ENCODE data around the gene LIPC.

LIPC gene

GRCh38 chr15:58517682-58518525 lies 86.1 kb downstream of the LIPC start:
- H3K4me1 Mint-ChIP-seq: peaks cover 18% of the 10 kb centered on the region
- no peak overlapping the region for H3K4me3 Mint-ChIP-seq
- H3K9me3 Mint-ChIP-seq: peaks cover 5% of the 10 kb centered on the region
- DNase-seq (ENCODE audit: low spot score in 2 of 2) (no peak), ATAC-seq (ENCODE audit: low read depth) (peak; percentile 49)
- no peaks in the 10 kb centered on the region for H3K36me3 Mint-ChIP-seq
- H3K27ac Mint-ChIP-seq: no peak overlapping the region
- peaks cover 13% of the 10 kb centered on the region for H3K27me3 Mint-ChIP-seq

- Mint-ChIP-seq H3K27ac (no peak overlapping the region), H3K36me3 (no peaks in the 10 kb centered on the region), H3K27me3 (peaks cover 16% of the 10 kb centered on the region), H3K9me3 (peaks cover 5% of the 10 kb centered on the region), H3K4me3 (no peak overlapping the region), H3K4me1 (peaks cover 18% of the 10 kb centered on the region)
- ATAC-seq (ENCODE audit: low read depth) (no peak), DNase-seq (ENCODE audit: low spot score in 2 of 2) (no peak)
Measured at GRCh38 chr15:58518626-58519025, 86.8 kb downstream of the LIPC start.

GRCh38 chr15:58519516-58519915 lies 87.7 kb downstream of the LIPC start:
- no peaks in the 10 kb centered on the region for H3K36me3 Mint-ChIP-seq
- peaks cover 18% of the 10 kb centered on the region for H3K4me1 Mint-ChIP-seq
- DNase-seq (ENCODE audit: low spot score in 2 of 2) (no peak), ATAC-seq (ENCODE audit: low read depth) (no peak)
- no peak overlapping the region for H3K4me3 Mint-ChIP-seq
- peaks cover 19% of the 10 kb centered on the region for H3K27me3 Mint-ChIP-seq
- peaks cover 5% of the 10 kb centered on the region for H3K9me3 Mint-ChIP-seq
- no peak overlapping the region for H3K27ac Mint-ChIP-seq

- Mint-ChIP-seq H3K27ac (no peak overlapping the region), H3K36me3 (no peaks in the 10 kb centered on the region), H3K4me1 (peaks cover 17% of the 10 kb centered on the region), H3K9me3 (peaks cover 2% of the 10 kb centered on the region), H3K4me3 (no peak overlapping the region), H3K27me3 (peaks cover 23% of the 10 kb centered on the region)
- DNase-seq (ENCODE audit: low spot score in 2 of 2) (no peak), ATAC-seq (ENCODE audit: low read depth) (no peak)
Measured at GRCh38 chr15:58520464-58520863, 88.7 kb downstream of the LIPC start.

GRCh38 chr15:58520936-58521292 lies 89.1 kb downstream of the LIPC start:
- Mint-ChIP-seq H3K27me3 (peaks cover 23% of the 10 kb centered on the region), H3K9me3 (peaks cover 2% of the 10 kb centered on the region), H3K27ac (no peak overlapping the region), H3K4me1 (peaks cover 15% of the 10 kb centered on the region), H3K36me3 (no peaks in the 10 kb centered on the region), H3K4me3 (no peak overlapping the region)
- DNase-seq (ENCODE audit: low spot score in 2 of 2) (no peak), ATAC-seq (ENCODE audit: low read depth) (no peak)

- Mint-ChIP-seq H3K4me3 (no peak overlapping the region), H3K9me3 (peaks cover under 1% of the 10 kb centered on the region), H3K27ac (no peak overlapping the region), H3K4me1 (peaks cover 15% of the 10 kb centered on the region), H3K36me3 (no peaks in the 10 kb centered on the region), H3K27me3 (peaks cover 23% of the 10 kb centered on the region)
- ATAC-seq (ENCODE audit: low read depth): no peak
- no peak for DNase-seq (ENCODE audit: low spot score in 2 of 2)
Measured at GRCh38 chr15:58521293-58521991, 89.7 kb downstream of the LIPC start.

- Mint-ChIP-seq H3K27me3 (peaks cover 23% of the 10 kb centered on the region), H3K36me3 (no peaks in the 10 kb centered on the region), H3K4me3 (no peak overlapping the region), H3K9me3 (no peaks in the 10 kb centered on the region), H3K27ac (no peak overlapping the region), H3K4me1 (peaks cover 15% of the 10 kb centered on the region)
- DNase-seq (ENCODE audit: low spot score in 2 of 2) (no peak), ATAC-seq (ENCODE audit: low read depth) (no peak)
Measured at GRCh38 chr15:58522391-58522790, 90.6 kb downstream of the LIPC start.

- peaks cover 15% of the 10 kb centered on the region for H3K4me1 Mint-ChIP-seq
- H3K9me3 Mint-ChIP-seq: no peaks in the 10 kb centered on the region
- no peak overlapping the region for H3K27ac Mint-ChIP-seq
- DNase-seq (ENCODE audit: low spot score in 2 of 2): no peak
- H3K4me3 Mint-ChIP-seq: no peak overlapping the region
- peaks cover 23% of the 10 kb centered on the region for H3K27me3 Mint-ChIP-seq
- no peak for ATAC-seq (ENCODE audit: low read depth)
- no peaks in the 10 kb centered on the region for H3K36me3 Mint-ChIP-seq
Measured at GRCh38 chr15:58522865-58523264, 91.1 kb downstream of the LIPC start.

GRCh38 chr15:58523634-58524033 lies 91.8 kb downstream of the LIPC start:
- no peaks in the 10 kb centered on the region for H3K36me3 Mint-ChIP-seq
- H3K4me3 Mint-ChIP-seq: no peak overlapping the region
- no peak overlapping the region for H3K27ac Mint-ChIP-seq
- no peak for DNase-seq (ENCODE audit: low spot score in 2 of 2)
- no peaks in the 10 kb centered on the region for H3K9me3 Mint-ChIP-seq
- peaks cover 22% of the 10 kb centered on the region for H3K27me3 Mint-ChIP-seq
- no peak for ATAC-seq (ENCODE audit: low read depth)
- peaks cover 9% of the 10 kb centered on the region for H3K4me1 Mint-ChIP-seq

- DNase-seq (ENCODE audit: low spot score in 2 of 2) (no peak), ATAC-seq (ENCODE audit: low read depth) (no peak)
- Mint-ChIP-seq H3K4me3 (no peak overlapping the region), H3K4me1 (peaks cover 8% of the 10 kb centered on the region), H3K9me3 (no peaks in the 10 kb centered on the region), H3K36me3 (no peaks in the 10 kb centered on the region), H3K27me3 (peaks cover 21% of the 10 kb centered on the region), H3K27ac (no peak overlapping the region)
Measured at GRCh38 chr15:58524247-58524646, 92.5 kb downstream of the LIPC start.

GRCh38 chr15:58525991-58526421 lies 94.2 kb downstream of the LIPC start:
- H3K9me3 Mint-ChIP-seq: no peaks in the 10 kb centered on the region
- DNase-seq (ENCODE audit: low spot score in 2 of 2): no peak
- peaks cover 25% of the 10 kb centered on the region for H3K27me3 Mint-ChIP-seq
- H3K27ac Mint-ChIP-seq: no peak overlapping the region
- H3K4me1 Mint-ChIP-seq: peaks cover 8% of the 10 kb centered on the region
- H3K36me3 Mint-ChIP-seq: no peaks in the 10 kb centered on the region
- no peak for ATAC-seq (ENCODE audit: low read depth)
- no peak overlapping the region for H3K4me3 Mint-ChIP-seq

- Mint-ChIP-seq H3K36me3 (no peaks in the 10 kb centered on the region), H3K4me3 (no peak overlapping the region), H3K27me3 (peaks cover 22% of the 10 kb centered on the region), H3K4me1 (peaks cover 2% of the 10 kb centered on the region), H3K9me3 (no peaks in the 10 kb centered on the region), H3K27ac (no peak overlapping the region)
- no peak for ATAC-seq (ENCODE audit: low read depth)
- no peak for DNase-seq (ENCODE audit: low spot score in 2 of 2)
Measured at GRCh38 chr15:58526647-58527192, 94.9 kb downstream of the LIPC start.

GRCh38 chr15:58527573-58528187 lies 95.9 kb downstream of the LIPC start:
- Mint-ChIP-seq H3K9me3 (no peaks in the 10 kb centered on the region), H3K27me3 (peaks cover 16% of the 10 kb centered on the region), H3K36me3 (no peaks in the 10 kb centered on the region), H3K4me3 (no peak overlapping the region), H3K27ac (no peak overlapping the region), H3K4me1 (no peaks in the 10 kb centered on the region)
- DNase-seq (ENCODE audit: low spot score in 2 of 2) (no peak), ATAC-seq (ENCODE audit: low read depth) (no peak)

GRCh38 chr15:58528188-58528870 lies 96.5 kb downstream of the LIPC start:
- Mint-ChIP-seq H3K4me1 (no peaks in the 10 kb centered on the region), H3K9me3 (no peaks in the 10 kb centered on the region), H3K36me3 (no peaks in the 10 kb centered on the region), H3K27ac (no peak overlapping the region), H3K27me3 (peaks cover 13% of the 10 kb centered on the region), H3K4me3 (no peak overlapping the region)
- DNase-seq (ENCODE audit: low spot score in 2 of 2) (no peak), ATAC-seq (ENCODE audit: low read depth) (no peak)

All from memory B cell (primary cell).